ENCODE data around the gene SYNPO2. TPM values are rescaled to one million over a fixed set of nuclear protein-coding genes. Genes with fewer than 3 reads are reported as not detected.
"Not testable (repeated sequence)": the region's sequence is repeated elsewhere in the genome, so short reads cannot be mapped to it uniquely, and the experiment has no call there.

Gene SYNPO2
- total RNA-seq, 2 experiments from 2014 or later = 1.2 to 1.4 TPM

GRCh38 chr4:118858779-118859178, 29.9 kb upstream of the SYNPO2 start:
- Mint-ChIP-seq H3K4me1 (no peaks in the 10 kb centered on the region), H3K36me3 (ENCODE audit: low read depth) (no peaks in the 10 kb centered on the region), H3K9me3 (no peaks in the 10 kb centered on the region), H3K27me3 (no peaks in the 10 kb centered on the region), H3K27ac (no peak overlapping the region), H3K4me3 (no peak overlapping the region)
- POLR2A ChIA-PET = no interaction called here
- no peak for DNase-seq
- CTCF ChIA-PET = interaction anchor here (1.7 kb wide), 1 partner anchor 34 kb away, joined by 3 read pairs; no protein-coding TSS in a partner anchor

- Mint-ChIP-seq H3K36me3 (ENCODE audit: low read depth) (no peaks in the 10 kb centered on the region), H3K4me1 (no peaks in the 10 kb centered on the region), H3K4me3 (no peak overlapping the region), H3K9me3 (no peaks in the 10 kb centered on the region), H3K27me3 (no peaks in the 10 kb centered on the region), H3K27ac (no peak overlapping the region)
- peak; percentile 33 for DNase-seq
- CTCF ChIA-PET = interaction anchor here (0.9 to 1.8 kb wide), 6 partner anchors 9 to 123 kb away, joined by 3 to 8 read pairs (median 4); no protein-coding TSS in a partner anchor
- POLR2A ChIA-PET = no interaction called here
Measured at GRCh38 chr4:118865091-118865708, 23.5 kb upstream of the SYNPO2 start.

GRCh38 chr4:118866442-118866841, 22.2 kb upstream of the SYNPO2 start:
- Mint-ChIP-seq H3K27me3 (no peaks in the 10 kb centered on the region), H3K4me1 (no peaks in the 10 kb centered on the region), H3K27ac (no peak overlapping the region), H3K36me3 (ENCODE audit: low read depth) (no peaks in the 10 kb centered on the region), H3K4me3 (no peak overlapping the region), H3K9me3 (no peaks in the 10 kb centered on the region)
- ChIA-PET POLR2A (no interaction called here), CTCF (interaction anchor here (1.4 kb wide), 1 partner anchor 8 kb away, joined by 4 read pairs; no protein-coding TSS in a partner anchor)
- DNase-seq = no peak

- H3K27ac Mint-ChIP-seq = no peak overlapping the region
- H3K4me1 Mint-ChIP-seq = no peaks in the 10 kb centered on the region
Measured at GRCh38 chr4:118867311-118868067, 21.2 kb upstream of the SYNPO2 start.

GRCh38 chr4:118869808-118870342, 18.8 kb upstream of the SYNPO2 start:
- ChIA-PET POLR2A (no interaction called here), CTCF (no interaction called here)
- Mint-ChIP-seq H3K27me3 (no peaks in the 10 kb centered on the region), H3K36me3 (ENCODE audit: low read depth) (no peaks in the 10 kb centered on the region), H3K9me3 (no peaks in the 10 kb centered on the region), H3K27ac (no peak overlapping the region), H3K4me3 (no peak overlapping the region), H3K4me1 (no peaks in the 10 kb centered on the region)
- DNase-seq = no peak

More at GRCh38 chr4:118867311-118868067, 21.2 kb upstream of the SYNPO2 start:
- Mint-ChIP-seq H3K9me3 (no peaks in the 10 kb centered on the region), H3K4me3 (no peak overlapping the region), H3K36me3 (ENCODE audit: low read depth) (no peaks in the 10 kb centered on the region), H3K27me3 (no peaks in the 10 kb centered on the region)
- ChIA-PET CTCF (no interaction called here), POLR2A (no interaction called here)
- no peak for DNase-seq

GRCh38 chr4:118872181-118872580, 16.5 kb upstream of the SYNPO2 start:
- no peak for DNase-seq
- Mint-ChIP-seq H3K4me3 (no peak overlapping the region), H3K27me3 (no peaks in the 10 kb centered on the region), H3K9me3 (no peaks in the 10 kb centered on the region), H3K4me1 (no peaks in the 10 kb centered on the region), H3K36me3 (ENCODE audit: low read depth) (no peaks in the 10 kb centered on the region), H3K27ac (no peak overlapping the region)
- ChIA-PET POLR2A (no interaction called here), CTCF (no interaction called here)

GRCh38 chr4:118877797-118878196, 10.9 kb upstream of the SYNPO2 start:
- no peak overlapping the region for H3K27ac Mint-ChIP-seq
- no peaks in the 10 kb centered on the region for H3K27me3 Mint-ChIP-seq
- H3K9me3 Mint-ChIP-seq = peaks cover 7% of the 10 kb centered on the region
- H3K4me3 Mint-ChIP-seq = no peak overlapping the region
- H3K4me1 Mint-ChIP-seq = no peaks in the 10 kb centered on the region
- POLR2A ChIA-PET = no interaction called here
- CTCF ChIA-PET = no interaction called here
- no peaks in the 10 kb centered on the region for H3K36me3 Mint-ChIP-seq (ENCODE audit: low read depth)
- no peak for DNase-seq

- CTCF ChIA-PET = interaction anchor here (0.7 to 1.1 kb wide), 2 partner anchors 14 to 42 kb away, joined by 3 read pairs; no protein-coding TSS in a partner anchor
- H3K4me1 Mint-ChIP-seq; H3K9me3 Mint-ChIP-seq; H3K4me3 Mint-ChIP-seq; DNase-seq; H3K27me3 Mint-ChIP-seq; POLR2A ChIA-PET; H3K27ac Mint-ChIP-seq; H3K36me3 Mint-ChIP-seq (ENCODE audit: low read depth): not testable (repeated sequence)
Measured at GRCh38 chr4:118878507-118878906, 10.1 kb upstream of the SYNPO2 start.

- ChIA-PET POLR2A (no interaction called here), CTCF (interaction anchor here (0.7 to 1.1 kb wide), 2 partner anchors 15 to 43 kb away, joined by 3 read pairs; no protein-coding TSS in a partner anchor)
- H3K27me3 Mint-ChIP-seq = no peaks in the 10 kb centered on the region
- H3K27ac Mint-ChIP-seq = no peak overlapping the region
- no peak for DNase-seq
- no peaks in the 10 kb centered on the region for H3K36me3 Mint-ChIP-seq (ENCODE audit: low read depth)
- peaks cover 7% of the 10 kb centered on the region for H3K9me3 Mint-ChIP-seq
- H3K4me1 Mint-ChIP-seq = no peaks in the 10 kb centered on the region
- H3K4me3 Mint-ChIP-seq = no peak overlapping the region
Measured at GRCh38 chr4:118879409-118879808, 9.2 kb upstream of the SYNPO2 start.

- DNase-seq = no peak
- H3K9me3 Mint-ChIP-seq = peaks cover 7% of the 10 kb centered on the region
- H3K4me3 Mint-ChIP-seq = no peak overlapping the region
- peaks cover 11% of the 10 kb centered on the region for H3K27me3 Mint-ChIP-seq
- H3K36me3 Mint-ChIP-seq (ENCODE audit: low read depth) = no peaks in the 10 kb centered on the region
- H3K4me1 Mint-ChIP-seq = no peaks in the 10 kb centered on the region
- ChIA-PET CTCF (no interaction called here), POLR2A (no interaction called here)
- no peak overlapping the region for H3K27ac Mint-ChIP-seq
Measured at GRCh38 chr4:118881512-118882146, 7.0 kb upstream of the SYNPO2 start.

GRCh38 chr4:118883861-118884260, 4.8 kb upstream of the SYNPO2 start:
- Mint-ChIP-seq H3K9me3 (peaks cover 2% of the 10 kb centered on the region), H3K27me3 (peaks cover 24% of the 10 kb centered on the region), H3K4me1 (peaks cover 9% of the 10 kb centered on the region), H3K4me3 (no peak overlapping the region), H3K36me3 (ENCODE audit: low read depth) (no peaks in the 10 kb centered on the region), H3K27ac (no peak overlapping the region)
- POLR2A ChIA-PET = no interaction called here
- DNase-seq = no peak
- CTCF ChIA-PET = no interaction called here

GRCh38 chr4:118884716-118885115, 3.9 kb upstream of the SYNPO2 start:
- ChIA-PET CTCF (no interaction called here), POLR2A (no interaction called here)
- peaks cover 30% of the 10 kb centered on the region for H3K27me3 Mint-ChIP-seq
- DNase-seq = no peak
- H3K36me3 Mint-ChIP-seq (ENCODE audit: low read depth) = no peaks in the 10 kb centered on the region
- no peak overlapping the region for H3K27ac Mint-ChIP-seq
- no peaks in the 10 kb centered on the region for H3K9me3 Mint-ChIP-seq
- peaks cover 14% of the 10 kb centered on the region for H3K4me1 Mint-ChIP-seq
- no peak overlapping the region for H3K4me3 Mint-ChIP-seq

GRCh38 chr4:118889312-118889691, 648 bp downstream of the SYNPO2 start:
- H3K27me3 Mint-ChIP-seq = peaks cover 45% of the 10 kb centered on the region
- peak overlapping the region; percentile 64 for H3K4me3 Mint-ChIP-seq
- H3K36me3 Mint-ChIP-seq (ENCODE audit: low read depth) = no peaks in the 10 kb centered on the region
- H3K27ac Mint-ChIP-seq = no peak overlapping the region
- no peak for DNase-seq
- peaks cover 19% of the 10 kb centered on the region for H3K4me1 Mint-ChIP-seq
- CTCF ChIA-PET = interaction anchor here (0.8 kb wide), 1 partner anchor 138 kb away, joined by 4 read pairs; no protein-coding TSS in a partner anchor
- no peaks in the 10 kb centered on the region for H3K9me3 Mint-ChIP-seq
- POLR2A ChIA-PET = no interaction called here
